ENCODE measurements around the gene APOL3. TPM values are rescaled to one million over a fixed set of nuclear protein-coding genes. Genes with fewer than 3 reads are reported as not detected.

APOL3 gene
- total RNA-seq, 1 experiment from 2014 or later, result not detected

DNA sequence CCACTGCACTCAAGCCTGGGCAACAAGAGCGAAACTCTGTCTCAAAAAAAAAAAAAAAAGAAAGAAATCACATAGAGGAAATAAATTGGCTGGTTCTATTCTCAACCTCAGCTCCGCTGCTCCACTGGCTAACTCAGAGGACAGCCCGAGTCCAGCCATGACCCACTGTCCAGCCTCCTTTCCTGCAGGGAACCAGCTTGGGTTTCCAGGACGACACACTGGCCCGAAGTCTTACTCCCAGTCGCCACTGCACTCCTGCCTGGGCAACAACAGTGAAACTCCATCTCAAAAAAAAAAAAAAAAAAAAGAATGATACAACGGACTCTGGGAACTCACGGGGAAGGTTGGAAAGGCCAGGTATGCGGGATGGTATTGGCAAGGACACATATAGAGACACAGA is 31.5 kb downstream of the APOL3 start:
- H2AK5ac ChIP-seq (ENCODE audit: insufficient read length, low read length), result no peak overlapping the region
- no peak overlapping the region for H3K4ac ChIP-seq (ENCODE audit: low read depth, low read length)
- no peak for DNase-seq
- TF ChIP-seq CTCF (conservative IDR thresholded peaks at IDR 0.05), result no peak
- H3K4me2 ChIP-seq (ENCODE audit: insufficient read depth, insufficient read length, low read length), result no peak overlapping the region
- H3K56ac ChIP-seq (ENCODE audit: insufficient read length, low read depth, low read length), result no peak overlapping the region
- H2BK5ac ChIP-seq (ENCODE audit: insufficient read length, low read length), result no peak overlapping the region
- no peak overlapping the region for H3K18ac ChIP-seq (ENCODE audit: insufficient read length, low read depth, low read length)
- no peaks in the 10 kb centered on the region; a peak in 1 of 5 replicates for H3K9me3 Mint-ChIP-seq
- H3K4me1 ChIP-seq (ENCODE audit: insufficient read depth, low read length), result no peaks in the 10 kb centered on the region
- WGBS (ENCODE audit: extremely low coverage, insufficient read length, low lambda C conversion rate), result no CpG with 5 or more reads among the region's 9 CpGs
- no peak overlapping the region for H3K27ac ChIP-seq (ENCODE audit: insufficient read length, low read depth, low read length)
- H2BK12ac ChIP-seq (ENCODE audit: insufficient read length, low read depth, low read length), result no peak overlapping the region
- H3K9ac ChIP-seq (ENCODE audit: extremely low read depth, insufficient read length, low read length), result no peak overlapping the region
- H3K23me2 ChIP-seq (ENCODE audit: insufficient read length, low read depth, low read length, poor library complexity, severe bottlenecking), result no peaks in the 10 kb centered on the region
- H3T11ph ChIP-seq (ENCODE audit: low read length), result no peak overlapping the region
- H3K27me3 Mint-ChIP-seq (ENCODE audit: low read depth), result peaks cover 47% of the 10 kb centered on the region
- no peak overlapping the region for H3K23ac ChIP-seq (ENCODE audit: insufficient read length, low read depth, low read length)
- no peaks in the 10 kb centered on the region for H3K79me2 ChIP-seq (ENCODE audit: insufficient read depth, low read length)
- H4K91ac ChIP-seq (ENCODE audit: insufficient read length, low read depth, low read length), result no peak overlapping the region
- no peaks in the 10 kb centered on the region for H3K79me1 ChIP-seq (ENCODE audit: insufficient read depth, low read depth, low read length, poor library complexity, severe bottlenecking)
- H3K27ac Mint-ChIP-seq, result no peak overlapping the region
- no peaks in the 10 kb centered on the region for H4K20me1 ChIP-seq (ENCODE audit: control insufficient read depth, insufficient read depth, insufficient read length)
- no peak overlapping the region for H4K8ac ChIP-seq (replicated peaks; ENCODE audit: insufficient read length, low read depth, low read length)
- no peak overlapping the region for H2BK20ac ChIP-seq (ENCODE audit: low read depth, low read length, poor library complexity, severe bottlenecking)
- H3K4me1 Mint-ChIP-seq, result peaks cover 17 to 27% of the 10 kb centered on the region in 2 experiments
- no peak overlapping the region for H3K4me3 Mint-ChIP-seq
- no peaks in the 10 kb centered on the region for H3K36me3 Mint-ChIP-seq (ENCODE audit: insufficient read depth in 1 of 3, low read depth in 3 of 3)
- no peak overlapping the region for H3K14ac ChIP-seq (ENCODE audit: insufficient read depth, low read length)
- H4K5ac ChIP-seq (ENCODE audit: insufficient read length, low read depth, low read length), result no peak overlapping the region
- no peak overlapping the region for H2BK15ac ChIP-seq (ENCODE audit: low read depth, low read length)
- H3K9me3 ChIP-seq (ENCODE audit: control insufficient read depth, low read depth, low read length), result no peaks in the 10 kb centered on the region
- H2AFZ ChIP-seq (ENCODE audit: low read length), result no peak overlapping the region
- peaks cover 3% of the 10 kb centered on the region; the same call in 1 of the 2 replicates for H3K27me3 ChIP-seq (ENCODE audit: insufficient read depth, low read length)
- no peak overlapping the region for H2BK120ac ChIP-seq (ENCODE audit: low read depth, low read length, poor library complexity, severe bottlenecking)
